Skeletal muscle tissue (tissue), 4 donors: ENCODE results near the gene MRTFA. TPM values are rescaled to one million over a fixed set of nuclear protein-coding genes. Genes with fewer than 3 reads are reported as not detected.

Source experiments
- H3K27ac ChIP-seq: one replicate; pipeline ENCODE4 v1.7.0; 2013; ENCODE audit warnings: mild to moderate bottlenecking, low read depth, low read length, inconsistent platforms
- H3K27me3 ChIP-seq, 3 donors: one replicate each; pipeline ENCODE4 v1.7.0; 2013; ENCODE audit warnings: low read length in 3 of 3; ENCODE audit not compliant: control insufficient read depth in 3 of 3, insufficient read depth in 3 of 3
- H3K36me3 ChIP-seq, 3 donors: one replicate each; pipeline ENCODE4 v1.7.0; 2013; ENCODE audit warnings: low read length in 3 of 3; ENCODE audit not compliant: control insufficient read depth in 3 of 3, insufficient read depth in 3 of 3
- H3K4me1 ChIP-seq, 3 donors: one replicate each; pipeline ENCODE4 v1.7.0; 2013; ENCODE audit warnings: low read length in 3 of 3, mild to moderate bottlenecking in 3 of 3; ENCODE audit not compliant: control insufficient read depth in 3 of 3, insufficient read depth in 3 of 3
- H3K4me3 ChIP-seq, 3 donors: one replicate each; pipeline ENCODE4 v1.7.0; 2013; ENCODE audit warnings: low read length in 3 of 3
- H3K9ac ChIP-seq, 3 donors: one replicate each; pipeline ENCODE4 v1.7.0; 2013; ENCODE audit warnings: low read length in 3 of 3, mild to moderate bottlenecking in 3 of 3, moderate library complexity in 2 of 3, low read depth in 1 of 3
- H3K9me3 ChIP-seq, 3 donors: one replicate each; pipeline ENCODE4 v1.7.0; 2013; ENCODE audit warnings: low read length in 3 of 3; ENCODE audit not compliant: control insufficient read depth in 3 of 3
- total RNA-seq: library from RNA; depleted of rRNA; stranded (reverse); fragments of >200 nt; gene quantifications from one replicate; pipeline ENCODE4 v1.2.3, GENCODE V29; 2014
- donor health status: Osteomylitis.

MRTFA gene
- total RNA-seq, 1 donor from 2014 or later, result 25.6 TPM

DNA sequence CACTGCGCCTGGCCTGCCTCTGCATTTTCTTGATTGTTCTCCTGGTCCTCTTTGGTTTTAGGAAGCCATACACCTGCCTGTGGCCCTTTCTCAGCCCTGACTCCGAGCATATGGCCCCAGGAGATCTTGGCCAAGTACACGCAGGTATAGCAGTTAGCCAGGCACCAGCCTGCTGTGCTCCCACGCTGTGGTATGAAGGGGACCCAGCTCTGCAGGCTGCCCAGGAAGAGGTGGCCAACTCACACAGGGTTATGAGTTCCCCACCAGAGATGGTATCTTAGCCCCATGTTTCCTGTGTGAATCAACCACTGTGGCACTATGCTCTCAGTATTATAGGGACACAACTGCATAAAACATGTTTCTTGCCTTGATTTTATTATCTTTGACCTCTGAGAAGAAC lies 235.0 kb downstream of the MRTFA start:
- Histone ChIP-seq H3K4me3 (no peak overlapping the region), H3K36me3 (peaks cover 29 to 44% (median 35%) of the 10 kb centered on the region in 3 donors), H3K27ac (no peak overlapping the region), H3K9ac (peak overlapping the region in 1 of 3 donors; percentile 8), H3K27me3 (no peaks in the 10 kb centered on the region), H3K9me3 (no peaks in the 10 kb centered on the region), H3K4me1 (peaks cover 25 to 32% (median 28%) of the 10 kb centered on the region in 3 donors)

DNA sequence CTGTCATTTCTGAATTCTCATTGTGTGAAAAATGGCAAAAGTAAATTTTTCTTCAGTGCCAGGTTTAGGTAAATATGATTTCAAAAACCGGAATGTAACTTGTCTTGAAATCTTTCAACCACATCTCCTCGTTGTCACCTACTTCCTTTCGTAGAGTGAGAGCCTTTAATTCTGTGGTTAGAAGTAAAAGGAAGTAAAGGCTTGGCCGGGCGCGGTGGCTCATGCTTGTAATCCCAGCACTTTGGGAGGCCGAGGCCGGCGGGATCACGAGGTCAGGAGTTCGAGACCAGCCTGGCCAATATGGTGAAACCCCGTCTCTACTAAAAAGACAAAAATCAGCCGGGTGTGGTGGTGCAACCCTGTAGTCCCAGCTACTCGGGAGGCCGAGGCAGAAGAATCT lies 236.4 kb downstream of the MRTFA start:
- Histone ChIP-seq H3K4me1 (peaks cover 25 to 32% (median 28%) of the 10 kb centered on the region in 3 donors), H3K27ac (no peak overlapping the region), H3K9me3 (no peaks in the 10 kb centered on the region), H3K9ac (peak overlapping the region in 2 of 3 donors; percentile 33 to 53), H3K27me3 (no peaks in the 10 kb centered on the region), H3K36me3 (peaks cover 17 to 34% (median 24%) of the 10 kb centered on the region in 3 donors), H3K4me3 (no peak overlapping the region)

GRCh38 chr22:40399621-40400020 lies 236.9 kb downstream of the MRTFA start:
- H3K4me3 ChIP-seq, result no peak overlapping the region
- no peaks in the 10 kb centered on the region for H3K27me3 ChIP-seq
- H3K9ac ChIP-seq, result peak overlapping the region in 2 of 3 donors; percentile 33 to 53
- no peak overlapping the region for H3K27ac ChIP-seq
- H3K36me3 ChIP-seq, result peaks cover 17 to 31% (median 21%) of the 10 kb centered on the region in 3 donors
- H3K9me3 ChIP-seq, result no peaks in the 10 kb centered on the region
- peaks cover 22 to 27% (median 22%) of the 10 kb centered on the region in 3 donors for H3K4me1 ChIP-seq

DNA sequence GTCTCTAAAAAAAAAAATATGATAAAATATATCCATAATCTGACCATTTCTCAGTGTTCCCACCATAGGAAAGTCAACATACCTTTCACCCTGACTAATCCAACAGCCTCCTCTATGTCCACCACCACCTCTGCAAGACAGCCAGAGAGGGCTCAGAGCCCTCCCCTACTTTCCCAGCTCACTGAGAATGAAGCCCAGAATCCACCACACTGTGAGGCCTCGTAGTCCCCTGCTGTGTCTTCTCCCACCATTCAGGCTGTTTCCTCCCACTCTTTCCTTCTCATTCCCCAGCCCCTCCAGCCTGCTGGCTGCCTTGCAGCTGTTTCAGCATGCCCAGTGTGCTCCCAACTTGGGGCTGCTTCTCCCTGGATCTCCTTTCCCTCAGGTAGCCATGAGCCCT lies 239.1 kb downstream of the MRTFA start:
- no peak overlapping the region for H3K9ac ChIP-seq
- no peak overlapping the region for H3K27ac ChIP-seq
- peaks cover 9 to 17% (median 10%) of the 10 kb centered on the region in 3 donors for H3K36me3 ChIP-seq
- H3K9me3 ChIP-seq, result no peaks in the 10 kb centered on the region
- no peaks in the 10 kb centered on the region for H3K27me3 ChIP-seq
- peaks cover 12 to 18% (median 16%) of the 10 kb centered on the region in 3 donors for H3K4me1 ChIP-seq
- H3K4me3 ChIP-seq, result no peak overlapping the region

- peaks cover 7 to 13% (median 7%) of the 10 kb centered on the region in 3 donors for H3K36me3 ChIP-seq
- H3K9ac ChIP-seq, result no peak overlapping the region
- no peak overlapping the region for H3K27ac ChIP-seq
- peaks cover 12 to 18% (median 16%) of the 10 kb centered on the region in 3 donors for H3K4me1 ChIP-seq
- H3K27me3 ChIP-seq, result no peaks in the 10 kb centered on the region
- H3K4me3 ChIP-seq, result no peak overlapping the region
- H3K9me3 ChIP-seq, result no peaks in the 10 kb centered on the region
Observed at GRCh38 chr22:40396882-40397281, 239.6 kb downstream of the MRTFA start.

GRCh38 chr22:40395607-40396006 lies 240.9 kb downstream of the MRTFA start:
- Histone ChIP-seq H3K36me3 (peaks cover under 1 to 4% (median 2%) of the 10 kb centered on the region in 3 donors), H3K4me3 (no peak overlapping the region), H3K9me3 (no peaks in the 10 kb centered on the region), H3K4me1 (peaks cover 12 to 17% (median 14%) of the 10 kb centered on the region in 3 donors), H3K27ac (no peak overlapping the region), H3K27me3 (no peaks in the 10 kb centered on the region), H3K9ac (no peak overlapping the region)

GRCh38 chr22:40394607-40395006 lies 241.9 kb downstream of the MRTFA start:
- Histone ChIP-seq H3K4me3 (no peak overlapping the region), H3K9me3 (no peaks in the 10 kb centered on the region), H3K27me3 (no peaks in the 10 kb centered on the region), H3K9ac (no peak overlapping the region), H3K36me3 (peaks cover 0 to 4% (median 2%) of the 10 kb centered on the region in 3 donors), H3K4me1 (peaks cover 4 to 11% (median 7%) of the 10 kb centered on the region in 3 donors), H3K27ac (no peak overlapping the region)

DNA sequence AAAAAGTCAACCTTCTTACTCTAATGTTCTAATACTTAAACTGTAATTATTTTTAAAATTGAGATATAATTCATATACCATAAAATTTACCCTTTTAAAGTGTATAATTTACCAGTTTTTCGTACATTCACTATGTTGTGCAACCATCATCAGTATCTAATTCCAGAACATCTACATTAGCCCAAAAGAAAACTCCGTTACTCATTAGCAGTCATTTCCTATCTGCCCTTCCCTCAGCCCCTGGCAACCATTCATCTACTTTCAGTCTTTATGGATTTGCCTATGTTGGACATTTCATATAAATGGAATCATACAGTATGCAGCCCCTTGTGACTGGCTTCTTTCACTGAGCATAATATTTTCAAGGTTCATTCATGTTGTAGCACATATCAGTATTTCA lies 243.9 kb downstream of the MRTFA start:
- peaks cover 0 to 6% (median 1%) of the 10 kb centered on the region in 3 donors for H3K4me1 ChIP-seq
- H3K27ac ChIP-seq, result no peak overlapping the region
- no peaks in the 10 kb centered on the region for H3K9me3 ChIP-seq
- peaks cover 0 to 4% (median 0%) of the 10 kb centered on the region in 3 donors for H3K36me3 ChIP-seq
- H3K9ac ChIP-seq, result no peak overlapping the region
- no peaks in the 10 kb centered on the region for H3K27me3 ChIP-seq
- H3K4me3 ChIP-seq, result no peak overlapping the region

- H3K4me3 ChIP-seq, result no peak overlapping the region
- no peaks in the 10 kb centered on the region for H3K4me1 ChIP-seq
- H3K27me3 ChIP-seq, result no peaks in the 10 kb centered on the region
- H3K36me3 ChIP-seq, result peaks cover 0 to 4% (median 0%) of the 10 kb centered on the region in 3 donors
- H3K9ac ChIP-seq, result no peak overlapping the region
- H3K27ac ChIP-seq, result no peak overlapping the region
- no peaks in the 10 kb centered on the region for H3K9me3 ChIP-seq
Observed at GRCh38 chr22:40391417-40391816, 245.1 kb downstream of the MRTFA start.

DNA sequence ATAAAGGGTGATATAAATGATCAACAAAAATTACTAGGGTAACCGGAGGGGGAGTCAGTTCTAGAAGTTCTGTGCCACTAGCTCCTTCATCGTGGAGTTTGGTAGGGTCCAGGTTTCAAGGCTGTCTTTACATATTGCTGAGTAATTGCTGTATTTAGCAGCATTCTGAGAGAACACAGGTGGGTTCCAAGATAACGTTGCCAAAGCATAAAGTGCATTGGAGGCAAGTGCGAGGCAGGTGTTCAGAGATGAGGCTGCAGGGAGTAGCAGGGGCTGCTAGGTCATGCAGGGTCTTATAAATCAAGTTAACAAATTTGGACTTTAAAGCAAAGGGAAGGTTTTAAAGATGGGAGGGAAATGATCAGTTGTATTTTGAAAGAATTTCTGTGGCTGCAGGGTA lies 248.3 kb downstream of the MRTFA start:
- H3K9me3 ChIP-seq, result no peaks in the 10 kb centered on the region
- H3K27ac ChIP-seq, result no peak overlapping the region
- no peak overlapping the region for H3K9ac ChIP-seq
- no peak overlapping the region for H3K4me3 ChIP-seq
- H3K4me1 ChIP-seq, result no peaks in the 10 kb centered on the region
- no peaks in the 10 kb centered on the region for H3K27me3 ChIP-seq
- H3K36me3 ChIP-seq, result no peaks in the 10 kb centered on the region
